Esophagus muscularis mucosa (tissue), 4 donors: ENCODE results near the gene AVP. TPM values are rescaled to one million over a fixed set of nuclear protein-coding genes. Genes with fewer than 3 reads are reported as not detected.

ENCODE experiments used
- total RNA-seq, 4 donors: library from RNA; depleted of rRNA; stranded (reverse); fragments of >200 nt; gene quantifications; one replicate each; pipeline versions ENCODE4 v1.1.0 to v1.2.1, GENCODE V29; 2016

The AVP gene
- total RNA-seq, 4 donors from 2014 or later: not detected

Other genes starting within 250 kb of the AVP start
- gene PCED1A, start 244.1 kb downstream of the AVP start, total RNA-seq: 10 to 100 TPM; 15.1 to 24.1 (median 22.5) TPM
- gene VPS16, start 244.0 kb downstream of the AVP start, total RNA-seq: 10 to 100 TPM; 22.0 to 37.5 (median 30.2) TPM
- gene PTPRA, start 211.2 kb downstream of the AVP start, total RNA-seq: 10 to 100 TPM; 49.2 to 80.8 (median 60.4) TPM
- not detected for gene GNRH2, start 41.1 kb downstream of the AVP start, total RNA-seq
- 10 to 100 TPM; 52.3 to 90.7 (median 71.5) TPM for gene MRPS26, start 38.7 kb downstream of the AVP start, total RNA-seq
- not detected for gene OXT, start 13.1 kb downstream of the AVP start, total RNA-seq
- 10 to 100 TPM; 10.8 to 15.7 (median 14.3) TPM for gene FASTKD5, start 75.1 kb upstream of the AVP start, total RNA-seq
- 10 to 100 TPM in 1 of 4 donors, 1 to 10 TPM in 3; 5.8 to 10.3 (median 7.6) TPM for gene UBOX5, start 75.1 kb upstream of the AVP start, total RNA-seq
- 10 to 100 TPM in 3 of 4 donors, 1 to 10 TPM in 1; 8.3 to 20.0 (median 15.3) TPM for gene LZTS3, start 88.8 kb upstream of the AVP start, total RNA-seq
- 10 to 100 TPM; 64.4 to 86.0 (median 69.7) TPM for gene DDRGK1, start 120.0 kb upstream of the AVP start, total RNA-seq
- gene ITPA, start 124.8 kb upstream of the AVP start, total RNA-seq: 10 to 100 TPM; 18.7 to 30.0 (median 27.8) TPM
- gene SLC4A11, start 154.5 kb upstream of the AVP start, total RNA-seq: under 1 TPM in 2 of 4 donors, not detected in 2; 0.11 to 0.32 TPM